Upper lobe of left lung (tissue), 4 donors: ENCODE results near the gene LEMD2.

Source experiments
- POLR2A ChIP-seq, 4 donors: fragments of 450-650 bp; IDR thresholded peaks; one replicate each; pipeline ENCODE4 v1.5.1; 2016 to 2017; ENCODE audit warnings: antibody characterized with exemption in 4 of 4, mild to moderate bottlenecking in 2 of 4
- TF ChIP-seq, protein P1 (sequence below), 6 experiments: fragments of 450-650 bp in 4 of 6; fragments of 200-600 bp in 2 of 6; sonication (generic) in 2 of 6; IDR thresholded peaks; one replicate each; pipeline ENCODE4 v1.5.1; 2016 to 2019; ENCODE audit warnings: antibody characterized with exemption in 6 of 6

DNA sequence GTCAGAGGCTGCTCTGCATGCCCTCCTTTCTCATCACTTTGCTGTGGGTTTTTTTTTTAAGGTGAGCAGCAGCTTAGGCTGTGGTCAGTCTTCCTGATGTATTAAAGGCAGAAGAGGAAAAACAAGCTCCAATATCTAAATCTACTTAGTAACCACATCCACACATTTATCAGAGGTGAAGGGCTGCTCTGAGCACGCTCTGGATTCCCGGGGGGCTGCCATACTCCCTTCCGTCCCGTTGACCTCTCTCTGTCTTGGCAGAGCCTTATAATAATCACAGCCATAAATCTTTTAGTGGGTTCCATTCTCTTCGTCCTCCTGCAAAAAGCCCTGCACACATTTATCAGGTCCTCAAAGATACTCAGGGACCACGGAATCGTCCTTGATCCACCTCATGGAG, 2.7 kb upstream of the LEMD2 start:
- TF ChIP-seq, protein P1, sequence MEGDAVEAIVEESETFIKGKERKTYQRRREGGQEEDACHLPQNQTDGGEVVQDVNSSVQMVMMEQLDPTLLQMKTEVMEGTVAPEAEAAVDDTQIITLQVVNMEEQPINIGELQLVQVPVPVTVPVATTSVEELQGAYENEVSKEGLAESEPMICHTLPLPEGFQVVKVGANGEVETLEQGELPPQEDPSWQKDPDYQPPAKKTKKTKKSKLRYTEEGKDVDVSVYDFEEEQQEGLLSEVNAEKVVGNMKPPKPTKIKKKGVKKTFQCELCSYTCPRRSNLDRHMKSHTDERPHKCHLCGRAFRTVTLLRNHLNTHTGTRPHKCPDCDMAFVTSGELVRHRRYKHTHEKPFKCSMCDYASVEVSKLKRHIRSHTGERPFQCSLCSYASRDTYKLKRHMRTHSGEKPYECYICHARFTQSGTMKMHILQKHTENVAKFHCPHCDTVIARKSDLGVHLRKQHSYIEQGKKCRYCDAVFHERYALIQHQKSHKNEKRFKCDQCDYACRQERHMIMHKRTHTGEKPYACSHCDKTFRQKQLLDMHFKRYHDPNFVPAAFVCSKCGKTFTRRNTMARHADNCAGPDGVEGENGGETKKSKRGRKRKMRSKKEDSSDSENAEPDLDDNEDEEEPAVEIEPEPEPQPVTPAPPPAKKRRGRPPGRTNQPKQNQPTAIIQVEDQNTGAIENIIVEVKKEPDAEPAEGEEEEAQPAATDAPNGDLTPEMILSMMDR (IDR thresholded peaks at IDR 0.05) = no peak
- TF ChIP-seq POLR2A (IDR thresholded peaks at IDR 0.05) = no peak
